CD14-positive monocyte (primary cell): Measurements from ENCODE around the gene CADM2. TPM values are rescaled to one million over a fixed set of nuclear protein-coding genes. Genes with fewer than 3 reads are reported as not detected.

Experiments
- DNase-seq, 3 donors: peaks; one replicate each; pipeline ENCODE4 v3.0.0-alpha.2; 2011 to 2022
- H2AFZ ChIP-seq: 2 replicates; pipeline ENCODE4 v1.6.0; 2012; ENCODE audit warnings: mild to moderate bottlenecking, low read depth, low read length, inconsistent platforms; ENCODE audit not compliant: insufficient read depth, poor library complexity, severe bottlenecking
- H3K27ac ChIP-seq, 2 donors: 1 replicate in 1 of 2; 2 replicates in 1 of 2; pipeline ENCODE4 v1.5.1; 2012 to 2013; ENCODE audit warnings: low read length in 2 of 2, control low read depth in 1 of 2, inconsistent platforms in 1 of 2, low read depth in 1 of 2, mild to moderate bottlenecking in 1 of 2
- H3K27me3 ChIP-seq, 2 donors: one replicate each; pipeline versions ENCODE4 v1.6.0 to v1.6.1; 2011 to 2013; ENCODE audit warnings: low read length in 2 of 2; ENCODE audit not compliant: control insufficient read depth in 2 of 2, insufficient read depth in 2 of 2
- H3K36me3 ChIP-seq, 2 donors: replicated peaks in 1 of 2; 1 replicate in 1 of 2; 2 replicates in 1 of 2; pipeline versions ENCODE4 v1.5.1 to v1.6.1; 2012 to 2013; ENCODE audit warnings: low read length in 2 of 2, control low read depth in 1 of 2, inconsistent platforms in 1 of 2, mild to moderate bottlenecking in 1 of 2; ENCODE audit not compliant: insufficient read depth in 2 of 2, control insufficient read depth in 1 of 2
- H3K4me1 ChIP-seq, 2 donors: 1 replicate in 1 of 2; 2 replicates in 1 of 2; pipeline versions ENCODE4 v1.5.1 to v1.6.1; 2012 to 2013; ENCODE audit warnings: low read length in 2 of 2, control low read depth in 1 of 2, inconsistent platforms in 1 of 2, mild to moderate bottlenecking in 1 of 2, moderate library complexity in 1 of 2; ENCODE audit not compliant: insufficient read depth in 2 of 2, control insufficient read depth in 1 of 2
- H3K4me2 ChIP-seq: replicated peaks from 2 replicates; pipeline ENCODE3; 2012; ENCODE audit warnings: low read length, moderate library complexity, mild to moderate bottlenecking; ENCODE audit not compliant: poor library complexity, severe bottlenecking; ENCODE audit errors: extremely low read depth
- H3K4me3 ChIP-seq, 3 experiments: fragments of 200-600 bp in 1 of 3; sonication (generic) in 1 of 3; replicated peaks in 1 of 3; 1 replicate in 2 of 3; 2 replicates in 1 of 3; pipeline ENCODE4 v1.5.1; 2011 to 2013; ENCODE audit warnings: low read length in 3 of 3, mild to moderate bottlenecking in 3 of 3, control low read depth in 2 of 3, low read depth in 2 of 3, inconsistent platforms in 1 of 3, moderate library complexity in 1 of 3
- H3K79me2 ChIP-seq: 2 replicates; pipeline ENCODE4 v1.6.0; 2012; ENCODE audit warnings: mild to moderate bottlenecking, control low read depth, inconsistent platforms, low read length, moderate library complexity; ENCODE audit not compliant: insufficient read depth
- H3K9ac ChIP-seq: 2 replicates; pipeline ENCODE4 v1.6.0; 2017; ENCODE audit warnings: low read length, mild to moderate bottlenecking; ENCODE audit not compliant: insufficient read depth, poor library complexity, severe bottlenecking
- H3K9me3 ChIP-seq, 2 donors: replicated peaks in 1 of 2; 1 replicate in 1 of 2; 2 replicates in 1 of 2; pipeline versions ENCODE4 v1.5.1 to v1.6.1; 2012 to 2013; ENCODE audit warnings: low read length in 2 of 2, control low read depth in 1 of 2; ENCODE audit not compliant: control insufficient read depth in 1 of 2, insufficient read depth in 1 of 2
- H4K20me1 ChIP-seq: 2 replicates; pipeline ENCODE4 v1.6.0; 2012; ENCODE audit warnings: mild to moderate bottlenecking, low read length, control low read depth, moderate library complexity; ENCODE audit not compliant: insufficient read depth
- H3K27ac Mint-ChIP-seq, 7 donors: one replicate each; pipeline ENCODE4 v1.8.0; 2020; ENCODE audit warnings: mild to moderate bottlenecking in 7 of 7, mixed read lengths in 7 of 7, moderate library complexity in 6 of 7, inconsistent platforms in 2 of 7
- H3K27me3 Mint-ChIP-seq, 3 donors: one replicate each; pipeline ENCODE4 v1.8.0; 2021 to 2022; ENCODE audit warnings: low read depth in 3 of 3, mild to moderate bottlenecking in 3 of 3, mixed read lengths in 3 of 3, moderate library complexity in 3 of 3, inconsistent platforms in 1 of 3
- H3K36me3 Mint-ChIP-seq, 2 donors: one replicate each; pipeline ENCODE4 v1.8.0; 2020; ENCODE audit warnings: mixed read lengths in 2 of 2, inconsistent platforms in 1 of 2, mild to moderate bottlenecking in 1 of 2
- H3K4me1 Mint-ChIP-seq: one replicate; pipeline ENCODE4 v1.8.0; 2020; ENCODE audit warnings: mild to moderate bottlenecking, mixed read lengths
- H3K4me3 Mint-ChIP-seq, 2 donors: one replicate each; pipeline ENCODE4 v1.8.0; 2020; ENCODE audit warnings: mild to moderate bottlenecking in 2 of 2, mixed read lengths in 2 of 2, moderate library complexity in 1 of 2
- H3K9me3 Mint-ChIP-seq, 7 donors: one replicate each; pipeline ENCODE4 v1.8.0; 2020 to 2022; ENCODE audit warnings: mixed read lengths in 7 of 7, mild to moderate bottlenecking in 6 of 7, moderate library complexity in 6 of 7, inconsistent platforms in 2 of 7
- CTCF ChIP-seq: fragments of 200-600 bp; IDR thresholded peaks from one replicate; pipeline ENCODE4 v1.8.0; 2022; ENCODE audit warnings: antibody characterized with exemption, mild to moderate bottlenecking
- WGBS: methylation state at CpG from one replicate; pipeline ENCODE4 v1.1.5; 2013; ENCODE audit warnings: missing lambda C conversion rate; ENCODE audit not compliant: insufficient coverage; 5-methylcytosine and 5-hydroxymethylcytosine counted together
- intact Hi-C, 2 donors: fragments of 100-400 bp; cut with micrococcal nuclease; formaldehyde crosslinking; loops; one replicate each; pipeline versions ENCODE4 v1.15.0 to v1.15.1; 2023
- polyA plus RNA-seq, 3 donors: library from polyadenylated mRNA; depleted of rRNA in 1 of 3; unstranded in 2 of 3; stranded (reverse) in 1 of 3; fragments of 300-500 nt in 2 of 3; fragments of >200 nt in 1 of 3; fragmentation: Illumina TruSeq in 2 of 3; gene quantifications; 1 replicate in 2 of 3; 2 replicates in 1 of 3; pipeline ENCODE4 v1.2.3, GENCODE V29; 2012 to 2021

Gene CADM2
- polyA plus RNA-seq, 3 donors: not detected

- Histone ChIP-seq H3K27ac (no peak overlapping the region), H3K4me3 (no peak overlapping the region), H3K79me2 (no peaks in the 10 kb centered on the region), H3K4me1 (no peaks in the 10 kb centered on the region), H3K9ac (no peak overlapping the region), H4K20me1 (no peaks in the 10 kb centered on the region), H3K4me2 (no peak overlapping the region), H2AFZ (no peak overlapping the region), H3K36me3 (no peaks in the 10 kb centered on the region), H3K27me3 (no peaks in the 10 kb centered on the region), H3K9me3 (peaks cover 0 to 2% of the 10 kb centered on the region in 2 donors)
- no peak overlapping the region for H3K27ac Mint-ChIP-seq
- no CpG with 5 or more reads among the region's 4 CpGs for WGBS
- intact Hi-C loops: no loop called here
- no peaks in the 10 kb centered on the region for H3K36me3 Mint-ChIP-seq
- no peaks in the 10 kb centered on the region for H3K4me1 Mint-ChIP-seq
- H3K4me3 Mint-ChIP-seq: no peak overlapping the region
- TF ChIP-seq CTCF: no peak
- peaks cover 0 to 1% (median 0%) of the 10 kb centered on the region in 7 donors for H3K9me3 Mint-ChIP-seq
- no peaks in the 10 kb centered on the region for H3K27me3 Mint-ChIP-seq
- DNase-seq: no peak
Measured at GRCh38 chr3:85785766-85786165, 827.0 kb downstream of the CADM2 start.

- H3K36me3 Mint-ChIP-seq: no peaks in the 10 kb centered on the region
- Histone ChIP-seq H3K27ac (no peak overlapping the region), H3K4me1 (no peaks in the 10 kb centered on the region), H3K9ac (no peak overlapping the region), H3K36me3 (no peaks in the 10 kb centered on the region), H3K4me3 (no peak overlapping the region), H3K4me2 (no peak overlapping the region), H4K20me1 (no peaks in the 10 kb centered on the region), H3K27me3 (no peaks in the 10 kb centered on the region), H3K79me2 (no peaks in the 10 kb centered on the region), H2AFZ (no peak overlapping the region), H3K9me3 (no peaks in the 10 kb centered on the region)
- peaks cover 0 to 3% (median 0%) of the 10 kb centered on the region in 7 donors for H3K9me3 Mint-ChIP-seq
- no peak for TF ChIP-seq CTCF
- H3K27ac Mint-ChIP-seq: no peak overlapping the region
- intact Hi-C loops: no loop called here
- H3K4me3 Mint-ChIP-seq: no peak overlapping the region
- no peaks in the 10 kb centered on the region for H3K27me3 Mint-ChIP-seq
- H3K4me1 Mint-ChIP-seq: no peaks in the 10 kb centered on the region
- no peak for DNase-seq
- WGBS: 91% methylated on average over 5 of the region's 5 CpGs
Measured at GRCh38 chr3:85790445-85791030, 831.7 kb downstream of the CADM2 start.
